Activated CD4-positive, alpha-beta T cell treated with anti-CD3 and anti-CD28 coated beads, Interleukin-2, amount 50 U/mL, for 4 hours (primary cell): ENCODE data around the gene ABCC6.
"Not testable (repeated sequence)": the region's sequence is repeated elsewhere in the genome, so short reads cannot be mapped to it uniquely, and the experiment has no call there.

Source experiments
- DNase-seq, 2 experiments: peaks; one replicate each; pipeline ENCODE4 v3.0.0-alpha.2; 2020

Gene ABCC6

DNA sequence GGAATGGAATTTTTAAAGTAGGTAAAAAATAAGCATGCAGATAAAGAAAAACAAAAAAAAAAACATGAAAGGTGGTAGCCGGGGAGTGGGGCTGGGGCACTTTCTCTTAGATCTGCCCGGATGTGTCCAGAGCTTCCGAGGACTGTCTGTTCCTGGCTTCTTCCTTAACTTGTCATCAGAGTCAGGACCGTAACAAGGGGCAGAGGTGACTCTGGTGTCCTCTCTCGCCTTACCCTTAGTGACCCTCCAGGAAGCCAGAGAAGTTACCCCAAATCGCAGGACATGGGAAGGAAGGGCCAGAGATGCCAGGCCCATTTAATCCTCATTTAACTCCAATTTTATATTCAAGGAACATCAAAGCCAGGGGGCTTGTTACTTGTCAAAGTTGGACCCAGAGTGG, 115.5 kb downstream of the ABCC6 start:
- no peak for DNase-seq

DNA sequence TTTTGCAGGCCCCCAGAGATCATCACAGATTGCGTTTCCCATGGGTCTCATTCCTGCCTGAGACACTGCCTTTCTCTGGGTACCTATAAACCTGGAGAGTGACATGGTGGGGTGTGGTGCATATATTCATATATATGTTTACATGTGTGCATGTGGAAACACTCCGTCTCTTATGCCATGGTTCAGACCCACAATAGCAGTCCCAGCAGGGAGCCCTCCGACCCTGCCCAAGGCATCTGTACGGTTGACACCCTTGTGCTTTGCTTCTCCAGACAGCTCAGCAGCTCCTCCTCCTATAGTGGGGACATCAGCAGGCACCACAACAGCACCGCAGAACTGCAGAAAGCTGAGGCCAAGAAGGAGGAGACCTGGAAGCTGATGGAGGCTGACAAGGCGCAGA, 116.8 kb downstream of the ABCC6 start:
- DNase-seq, result no peak

GRCh38 chr16:16105646-16106045, 117.6 kb downstream of the ABCC6 start:
- no peak for DNase-seq

DNA sequence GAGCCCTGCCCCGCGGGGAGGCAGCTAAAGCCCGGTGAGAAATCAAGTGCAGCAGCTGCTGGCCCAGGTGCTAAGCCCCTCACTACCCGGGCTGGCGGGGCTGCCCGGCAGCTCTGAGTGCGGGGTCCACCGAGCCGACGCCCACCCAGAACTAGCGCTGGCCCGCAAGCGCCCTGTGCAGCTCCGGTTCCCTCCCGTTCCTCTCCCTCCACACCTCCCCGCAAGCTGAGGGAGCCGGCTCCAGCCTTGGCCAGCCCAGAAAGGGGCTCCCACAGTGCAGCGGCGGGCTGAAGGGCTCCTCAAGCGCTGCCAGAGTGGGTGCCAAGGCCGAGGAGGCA, 118.5 kb downstream of the ABCC6 start:
- not testable (repeated sequence) for DNase-seq

DNA sequence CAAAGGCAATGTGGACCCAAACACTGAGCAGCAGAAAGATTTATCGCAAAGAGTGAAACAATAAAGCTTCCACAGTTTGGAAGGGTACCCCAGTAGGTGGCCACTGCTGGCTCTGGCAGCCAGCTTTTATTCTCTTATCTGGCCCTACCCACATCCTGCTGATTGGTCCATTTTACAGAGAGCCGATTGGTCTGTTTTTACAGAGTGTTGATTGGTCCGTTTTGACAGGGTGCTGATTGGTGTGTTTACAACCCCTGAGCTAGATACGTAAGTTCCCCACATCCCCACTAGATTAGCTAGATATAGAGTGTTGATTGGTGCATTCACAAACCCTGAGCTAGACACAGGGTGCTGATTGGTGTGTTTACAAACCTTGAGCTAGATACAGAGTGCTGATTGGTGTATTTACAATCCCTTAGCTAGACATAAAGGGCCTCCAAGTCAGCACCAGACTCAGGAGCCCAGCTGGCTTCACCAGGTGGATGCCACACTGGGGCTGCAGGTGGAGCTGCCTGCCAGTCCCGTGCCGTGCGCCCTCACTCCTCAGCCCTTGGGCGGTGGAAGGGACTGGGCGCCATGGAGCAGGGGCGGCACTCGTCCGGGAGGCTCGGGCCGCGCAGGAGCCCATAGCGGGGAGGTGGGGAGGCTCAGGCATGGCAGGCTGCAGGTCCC, 119.0 kb downstream of the ABCC6 start:
- DNase-seq, result not testable (repeated sequence)

- DNase-seq, result no peak
Measured at GRCh38 chr16:16102738-16103137, 120.6 kb downstream of the ABCC6 start.

DNA sequence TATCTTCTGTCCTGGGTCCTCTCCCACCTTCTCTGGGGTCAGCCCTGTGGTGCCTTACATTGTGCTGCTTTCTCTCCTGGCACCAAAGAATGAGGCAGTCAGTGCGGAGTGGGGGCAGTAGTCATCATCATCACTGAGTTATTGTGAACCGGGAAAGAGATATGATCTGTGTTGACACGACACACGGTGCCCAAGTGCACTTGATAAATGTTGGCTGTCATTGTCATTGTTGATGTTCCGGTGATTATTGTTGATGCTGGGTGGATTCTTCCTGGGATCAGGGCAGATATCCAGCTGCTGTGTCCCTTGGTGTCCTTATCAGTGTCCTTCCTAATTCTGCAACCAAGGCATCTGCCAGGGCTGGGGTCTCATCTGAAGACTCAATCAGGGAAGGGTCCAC, 121.7 kb downstream of the ABCC6 start:
- DNase-seq, result no peak

DNA sequence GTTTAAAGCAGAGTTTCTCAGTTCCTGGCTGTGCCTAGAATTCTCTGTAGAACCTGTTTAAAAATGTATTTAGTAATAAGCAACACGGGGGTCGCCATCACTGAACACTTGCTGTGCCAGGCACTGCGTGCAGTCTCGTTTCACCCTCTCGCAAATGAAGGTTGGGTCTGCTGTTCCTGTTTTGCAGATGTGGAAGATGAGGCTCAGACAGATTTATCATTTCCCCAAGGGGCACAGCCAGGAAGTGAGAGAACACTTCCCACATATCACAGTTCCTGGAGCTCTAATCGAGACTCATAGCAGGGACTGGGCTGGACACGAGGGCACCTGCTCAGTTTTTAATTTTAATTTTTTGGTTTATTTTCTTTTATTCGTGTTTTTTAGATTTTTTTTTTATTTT, 122.7 kb downstream of the ABCC6 start:
- DNase-seq, result no peak

- no peak for DNase-seq
Measured at GRCh38 chr16:16099320-16099719, 124.0 kb downstream of the ABCC6 start.
